ENCODE measurements around the gene TH. TPM values are rescaled to one million over a fixed set of nuclear protein-coding genes. Genes with fewer than 3 reads are reported as not detected.

The TH gene
- total RNA-seq, 2 donors from 2014 or later: not detected

GRCh38 chr11:2209900-2210321 is 38.3 kb upstream of the TH start:
- WGBS, 2 experiments (ENCODE audit: insufficient coverage in 1 of 2, insufficient read length in 1 of 2): 83 to 89% methylated on average over 8 to 12 of the region's 12 CpGs
- no peak overlapping the region for H3K27ac Mint-ChIP-seq
- no peak for DNase-seq

GRCh38 chr11:2209370-2209801 is 37.8 kb upstream of the TH start:
- WGBS, 2 experiments (ENCODE audit: insufficient coverage in 1 of 2, insufficient read length in 1 of 2): 87 to 90% methylated on average over 6 to 11 of the region's 11 CpGs
- Mint-ChIP-seq H3K4me1 (peaks cover 11% of the 10 kb centered on the region), H3K4me3 (no peak overlapping the region), H3K36me3 (ENCODE audit: low read depth) (no peaks in the 10 kb centered on the region), H3K9me3 (no peaks in the 10 kb centered on the region), H3K27ac (no peak overlapping the region), H3K27me3 (ENCODE audit: insufficient read depth) (peaks cover 20% of the 10 kb centered on the region)
- Histone ChIP-seq H3K9me3 (ENCODE audit: control insufficient read depth, low read length) (no peaks in the 10 kb centered on the region), H3K27ac (ENCODE audit: low read depth, low read length) (no peak overlapping the region), H3K4me1 (ENCODE audit: control insufficient read depth, insufficient read depth, low read length) (no peaks in the 10 kb centered on the region), H3K36me3 (ENCODE audit: control insufficient read depth, insufficient read depth, low read length) (no peaks in the 10 kb centered on the region), H3K9ac (ENCODE audit: extremely low read depth, low read length, poor library complexity, severe bottlenecking) (no peak overlapping the region), H3K27me3 (ENCODE audit: control insufficient read depth, insufficient read depth, low read length, poor library complexity, severe bottlenecking) (no peaks in the 10 kb centered on the region), H3K4me3 (ENCODE audit: low read length) (no peak overlapping the region)
- DNase-seq: no peak
- no peak for TF ChIP-seq CTCF (conservative IDR thresholded peaks at IDR 0.05)

More at GRCh38 chr11:2209900-2210321, 38.3 kb upstream of the TH start:
- Mint-ChIP-seq H3K9me3 (no peaks in the 10 kb centered on the region), H3K4me1 (peaks cover 11% of the 10 kb centered on the region), H3K27me3 (ENCODE audit: insufficient read depth) (peaks cover 24% of the 10 kb centered on the region), H3K36me3 (ENCODE audit: low read depth) (no peaks in the 10 kb centered on the region), H3K4me3 (no peak overlapping the region)
- TF ChIP-seq CTCF (conservative IDR thresholded peaks at IDR 0.05): no peak
- Histone ChIP-seq H3K36me3 (ENCODE audit: control insufficient read depth, insufficient read depth, low read length) (no peaks in the 10 kb centered on the region), H3K9me3 (ENCODE audit: control insufficient read depth, low read length) (no peaks in the 10 kb centered on the region), H3K27ac (ENCODE audit: low read depth, low read length) (no peak overlapping the region), H3K9ac (ENCODE audit: extremely low read depth, low read length, poor library complexity, severe bottlenecking) (no peak overlapping the region), H3K27me3 (ENCODE audit: control insufficient read depth, insufficient read depth, low read length, poor library complexity, severe bottlenecking) (no peaks in the 10 kb centered on the region), H3K4me1 (ENCODE audit: control insufficient read depth, insufficient read depth, low read length) (no peaks in the 10 kb centered on the region), H3K4me3 (ENCODE audit: low read length) (no peak overlapping the region)

GRCh38 chr11:2208691-2209369 is 37.2 kb upstream of the TH start:
- H3K27me3 Mint-ChIP-seq (ENCODE audit: insufficient read depth): peaks cover 18% of the 10 kb centered on the region
- no peak overlapping the region for H3K27ac Mint-ChIP-seq
- H3K27me3 ChIP-seq (ENCODE audit: control insufficient read depth, insufficient read depth, low read length, poor library complexity, severe bottlenecking): no peaks in the 10 kb centered on the region
- peak; percentile 73 for DNase-seq
- no peak overlapping the region for H3K4me3 Mint-ChIP-seq
- no peak overlapping the region for H3K9ac ChIP-seq (ENCODE audit: extremely low read depth, low read length, poor library complexity, severe bottlenecking)
- no peaks in the 10 kb centered on the region for H3K9me3 ChIP-seq (ENCODE audit: control insufficient read depth, low read length)
- peaks cover 7% of the 10 kb centered on the region for H3K4me1 Mint-ChIP-seq
- no peak overlapping the region for H3K4me3 ChIP-seq (ENCODE audit: low read length)
- H3K36me3 ChIP-seq (ENCODE audit: control insufficient read depth, insufficient read depth, low read length): no peaks in the 10 kb centered on the region
- 92 to 98% methylated on average over 10 to 24 of the region's 24 CpGs for WGBS, 2 experiments (ENCODE audit: insufficient coverage in 1 of 2, insufficient read length in 1 of 2)
- H3K4me1 ChIP-seq (ENCODE audit: control insufficient read depth, insufficient read depth, low read length): no peaks in the 10 kb centered on the region
- no peak overlapping the region for H3K27ac ChIP-seq (ENCODE audit: low read depth, low read length)
- TF ChIP-seq CTCF (conservative IDR thresholded peaks at IDR 0.05): peak; percentile 44
- no peaks in the 10 kb centered on the region for H3K36me3 Mint-ChIP-seq (ENCODE audit: low read depth)
- no peaks in the 10 kb centered on the region for H3K9me3 Mint-ChIP-seq
